Neuron (in vitro differentiated cells): ENCODE measurements around the gene TRAF4.
A peak's percentile ranks its signal among the peaks of the same experiment; 100 is the strongest.

Experiments used
- H2AFZ ChIP-seq: one replicate; pipeline ENCODE4 v1.6.1; 2013; ENCODE audit warnings: low read depth, mild to moderate bottlenecking, inconsistent platforms, low read length, moderate library complexity
- H3K27me3 ChIP-seq: one replicate; pipeline ENCODE4 v1.6.1; 2013; ENCODE audit warnings: low read length; ENCODE audit not compliant: insufficient read depth
- H3K36me3 ChIP-seq: one replicate; pipeline ENCODE4 v1.6.1; 2013; ENCODE audit warnings: low read length; ENCODE audit not compliant: insufficient read depth
- H3K4me1 ChIP-seq: one replicate; pipeline ENCODE4 v1.6.1; 2013; ENCODE audit warnings: low read length; ENCODE audit not compliant: insufficient read depth
- H3K4me3 ChIP-seq: 2 replicates; pipeline ENCODE4 v1.5.1; 2013; ENCODE audit warnings: mild to moderate bottlenecking, low read length, moderate library complexity
- H3K9me3 ChIP-seq: one replicate; pipeline ENCODE4 v1.6.1; 2013; ENCODE audit warnings: low read length

Gene TRAF4

GRCh38 chr17:28707339-28707720 lies 36.5 kb upstream of the TRAF4 start:
- Histone ChIP-seq H3K9me3 (no peaks in the 10 kb centered on the region), H2AFZ (no peak overlapping the region), H3K4me3 (no peak overlapping the region), H3K36me3 (peaks cover 18% of the 10 kb centered on the region), H3K4me1 (peaks cover 10% of the 10 kb centered on the region), H3K27me3 (no peaks in the 10 kb centered on the region)

GRCh38 chr17:28710861-28711722 lies 32.7 kb upstream of the TRAF4 start:
- Histone ChIP-seq H3K36me3 (peaks cover 31% of the 10 kb centered on the region), H3K4me1 (peaks cover 5% of the 10 kb centered on the region), H2AFZ (no peak overlapping the region), H3K4me3 (peak overlapping the region; percentile 53), H3K27me3 (no peaks in the 10 kb centered on the region), H3K9me3 (no peaks in the 10 kb centered on the region)

DNA sequence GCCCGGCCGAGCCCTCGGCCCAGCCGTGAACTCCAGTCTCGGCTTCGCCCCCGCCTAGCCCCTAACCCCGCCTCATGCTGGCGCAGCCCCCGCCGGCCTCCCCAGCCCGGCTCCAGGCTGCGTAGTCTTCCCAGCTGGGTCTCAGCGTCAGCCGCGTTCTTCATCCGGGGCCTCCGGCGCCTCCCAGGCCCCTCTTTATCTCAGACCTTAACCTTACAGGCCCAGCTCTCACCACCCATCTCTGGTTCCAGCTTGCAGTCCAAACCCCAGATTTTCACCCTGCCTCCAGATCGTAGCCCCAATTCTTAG lies 32.1 kb upstream of the TRAF4 start, which contains the start of gene PROCA1:
Gene PROCA1, minus strand, starts transcription at position 166 of the 309 bp plus-strand sequence. CDS start 228 bp downstream, outside the sequence.
- H3K27me3 ChIP-seq, result no peaks in the 10 kb centered on the region
- no peaks in the 10 kb centered on the region for H3K9me3 ChIP-seq
- peaks cover 11% of the 10 kb centered on the region for H3K4me1 ChIP-seq
- peaks cover 31% of the 10 kb centered on the region for H3K36me3 ChIP-seq
- H2AFZ ChIP-seq, result no peak within 1 kb of the TSS
- H3K4me3 ChIP-seq, result peak within 1 kb of the TSS; percentile 53

DNA sequence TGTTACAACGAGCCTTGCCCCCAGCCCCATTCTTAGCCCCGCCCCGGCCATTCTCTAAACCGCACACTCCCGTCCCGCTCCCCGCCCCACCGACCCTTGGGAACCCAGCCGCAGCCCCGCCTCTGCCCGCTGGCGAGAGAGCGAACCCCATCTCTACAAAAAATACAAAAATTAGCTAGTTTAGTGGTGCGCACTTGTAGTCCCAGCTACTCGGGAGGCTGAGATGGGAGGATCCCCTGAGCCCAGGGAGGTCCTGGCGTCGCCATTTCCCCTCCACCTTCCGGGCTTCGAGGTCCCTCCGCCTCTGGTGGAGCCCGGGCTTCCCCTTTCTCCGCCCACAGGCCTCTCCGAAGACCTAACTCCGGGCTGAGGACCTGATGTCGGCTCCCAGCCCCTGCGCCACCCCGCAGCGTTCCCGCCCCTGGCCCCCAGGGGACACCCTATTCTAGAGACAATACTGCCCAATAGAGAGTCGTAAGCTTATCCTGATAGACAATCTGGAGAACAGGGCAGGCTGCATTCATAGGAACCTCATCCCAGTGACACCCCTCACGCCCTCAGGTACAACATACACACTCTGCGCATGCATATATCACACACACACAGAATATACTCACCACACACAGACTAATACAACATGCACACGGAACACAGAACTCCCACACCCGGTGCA lies 31.6 kb upstream of the TRAF4 start:
- Histone ChIP-seq H3K4me3 (no peak overlapping the region), H2AFZ (no peak overlapping the region), H3K4me1 (peaks cover 14% of the 10 kb centered on the region), H3K9me3 (no peaks in the 10 kb centered on the region), H3K36me3 (peaks cover 31% of the 10 kb centered on the region), H3K27me3 (no peaks in the 10 kb centered on the region)

GRCh38 chr17:28712705-28713415 lies 31.0 kb upstream of the TRAF4 start:
- Histone ChIP-seq H3K27me3 (no peaks in the 10 kb centered on the region), H3K9me3 (no peaks in the 10 kb centered on the region), H3K4me1 (peaks cover 14% of the 10 kb centered on the region), H2AFZ (no peak overlapping the region), H3K36me3 (peaks cover 31% of the 10 kb centered on the region), H3K4me3 (no peak overlapping the region)

- Histone ChIP-seq H3K9me3 (no peaks in the 10 kb centered on the region), H3K36me3 (peaks cover 31% of the 10 kb centered on the region), H2AFZ (no peak overlapping the region), H3K27me3 (no peaks in the 10 kb centered on the region), H3K4me1 (peaks cover 26% of the 10 kb centered on the region), H3K4me3 (no peak overlapping the region)
Measured at GRCh38 chr17:28714281-28714680, 29.5 kb upstream of the TRAF4 start.

- H3K4me1 ChIP-seq, result peaks cover 27% of the 10 kb centered on the region
- no peaks in the 10 kb centered on the region for H3K27me3 ChIP-seq
- H2AFZ ChIP-seq, result no peak overlapping the region
- H3K9me3 ChIP-seq, result no peaks in the 10 kb centered on the region
- peaks cover 31% of the 10 kb centered on the region for H3K36me3 ChIP-seq
- H3K4me3 ChIP-seq, result no peak overlapping the region
Measured at GRCh38 chr17:28715217-28715616, 28.6 kb upstream of the TRAF4 start.

- Histone ChIP-seq H3K4me3 (peak overlapping the region; percentile 86), H2AFZ (peak overlapping the region; percentile 78), H3K4me1 (peaks cover 39% of the 10 kb centered on the region), H3K36me3 (peaks cover 40% of the 10 kb centered on the region), H3K27me3 (no peaks in the 10 kb centered on the region), H3K9me3 (no peaks in the 10 kb centered on the region)
Measured at GRCh38 chr17:28716740-28717577, 26.9 kb upstream of the TRAF4 start.

- Histone ChIP-seq H3K36me3 (peaks cover 43% of the 10 kb centered on the region), H3K27me3 (no peaks in the 10 kb centered on the region), H2AFZ (peak within 1 kb of the TSS; percentile 78), H3K9me3 (no peaks in the 10 kb centered on the region), H3K4me1 (peaks cover 47% of the 10 kb centered on the region), H3K4me3 (peak within 1 kb of the TSS; percentile 86)
Measured at GRCh38 chr17:28717578-28718332, 26.1 kb upstream of the TRAF4 start, which contains the start of gene RAB34. Gene RAB34, minus strand, starts transcription at chr17:28717868. Its CDS starts 602 bp downstream, at chr17:28717266.

- no peaks in the 10 kb centered on the region for H3K27me3 ChIP-seq
- H3K4me1 ChIP-seq, result peaks cover 54% of the 10 kb centered on the region
- no peaks in the 10 kb centered on the region for H3K9me3 ChIP-seq
- no peak overlapping the region for H2AFZ ChIP-seq
- peak overlapping the region; percentile 86 for H3K4me3 ChIP-seq
- H3K36me3 ChIP-seq, result peaks cover 48% of the 10 kb centered on the region
Measured at GRCh38 chr17:28718333-28719020, 25.3 kb upstream of the TRAF4 start.

DNA sequence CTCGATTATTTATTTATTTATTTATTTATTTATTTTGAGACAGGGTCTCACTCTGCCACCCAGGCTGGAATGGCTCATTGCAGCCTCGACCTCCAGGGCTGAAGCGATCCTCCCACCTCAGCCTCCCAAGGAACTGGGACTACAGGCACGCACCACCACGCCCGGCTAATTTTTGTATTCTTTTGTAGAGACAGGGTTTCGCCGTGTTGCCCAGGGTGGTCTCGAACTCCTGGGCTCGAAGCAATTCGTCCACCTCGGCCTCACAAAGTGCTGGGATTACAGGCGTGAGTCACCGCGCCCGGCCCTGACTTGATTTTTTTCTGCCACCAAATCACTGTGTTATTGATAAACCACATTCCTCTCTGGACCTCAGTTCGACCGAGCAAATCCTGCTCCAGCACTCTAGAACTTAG lies 24.8 kb upstream of the TRAF4 start:
- Histone ChIP-seq H3K4me3 (peak overlapping the region; percentile 86), H3K27me3 (no peaks in the 10 kb centered on the region), H3K36me3 (peaks cover 49% of the 10 kb centered on the region), H2AFZ (peak overlapping the region; percentile 32), H3K9me3 (no peaks in the 10 kb centered on the region), H3K4me1 (peaks cover 56% of the 10 kb centered on the region)
